Nephron progenitor cell (in vitro differentiated cells): ENCODE data around the gene ZBTB20.

Experiments used
- DNase-seq: peaks from one replicate; pipeline ENCODE4 v3.0.0; 2021
- H3K27ac Mint-ChIP-seq: 2 replicates; pipeline ENCODE4 v1.8.0; 2021; ENCODE audit warnings: mild to moderate bottlenecking, moderate library complexity, mixed read lengths
- H3K27me3 Mint-ChIP-seq: 2 replicates; pipeline ENCODE4 v1.8.0; 2021; ENCODE audit warnings: mild to moderate bottlenecking, low read depth, mixed read lengths; ENCODE audit not compliant: poor library complexity
- H3K36me3 Mint-ChIP-seq: 2 replicates; pipeline ENCODE4 v1.8.0; 2021; ENCODE audit warnings: low read depth, mixed read lengths
- H3K4me1 Mint-ChIP-seq: 2 replicates; pipeline ENCODE4 v1.8.0; 2021; ENCODE audit warnings: mixed read lengths
- H3K4me3 Mint-ChIP-seq: 2 replicates; pipeline ENCODE4 v1.8.0; 2021; ENCODE audit warnings: mild to moderate bottlenecking, moderate library complexity, mixed read lengths
- H3K9me3 Mint-ChIP-seq: 2 replicates; pipeline ENCODE4 v1.8.0; 2021; ENCODE audit warnings: mild to moderate bottlenecking, moderate library complexity, mixed read lengths
- CTCF ChIP-seq: fragments of 200-600 bp; sonication (generic); IDR thresholded peaks from 2 replicates; pipeline ENCODE4 v1.5.0; 2021; ENCODE audit warnings: antibody characterized with exemption

ZBTB20 gene

DNA sequence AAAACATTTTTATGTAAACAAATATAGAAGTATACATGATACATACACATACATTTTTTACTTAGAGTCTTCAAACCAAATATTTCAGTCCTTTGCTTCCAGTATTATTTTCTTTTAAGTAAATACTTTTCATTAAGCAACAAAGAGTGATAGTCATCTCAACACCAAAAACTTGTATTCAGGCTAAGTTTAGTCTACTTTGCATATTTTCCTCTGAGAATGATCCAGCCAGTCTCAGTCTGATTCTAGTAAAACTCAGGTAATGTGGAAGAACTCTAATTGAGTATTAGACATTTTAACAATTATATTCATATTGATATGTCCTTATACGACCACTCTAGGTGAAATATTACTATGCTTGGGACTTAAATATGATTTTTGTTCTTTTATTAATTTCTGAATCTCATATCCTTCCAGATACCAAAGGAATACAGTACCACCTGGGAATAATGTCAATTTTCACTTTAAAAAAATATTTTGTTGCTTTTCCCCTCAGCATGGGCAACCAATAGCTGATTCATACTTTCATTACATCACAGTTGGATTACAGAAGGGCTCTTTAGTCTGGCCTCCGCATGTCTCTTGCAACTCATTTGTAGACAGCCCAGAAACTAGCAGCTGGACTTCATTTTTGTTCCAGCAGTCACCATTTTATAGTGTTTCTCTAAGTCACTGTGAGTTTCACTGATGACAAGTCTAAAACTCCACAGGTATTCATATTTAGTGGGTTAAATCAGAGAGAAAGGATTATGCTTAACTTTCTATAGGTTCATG, 390.4 kb downstream of the ZBTB20 start:
- Mint-ChIP-seq H3K4me1 (no peaks in the 10 kb centered on the region), H3K9me3 (no peaks in the 10 kb centered on the region), H3K27ac (no peak overlapping the region), H3K27me3 (no peaks in the 10 kb centered on the region), H3K36me3 (no peaks in the 10 kb centered on the region), H3K4me3 (no peak overlapping the region)
- no peak for DNase-seq
- TF ChIP-seq CTCF, result no peak

- H3K27ac Mint-ChIP-seq, result peak overlapping the region; percentile 62
- H3K4me3 Mint-ChIP-seq, result no peak overlapping the region
- no peak for TF ChIP-seq CTCF
- no peaks in the 10 kb centered on the region for H3K27me3 Mint-ChIP-seq
- H3K4me1 Mint-ChIP-seq, result no peaks in the 10 kb centered on the region
- no peak for DNase-seq
- H3K36me3 Mint-ChIP-seq, result no peaks in the 10 kb centered on the region
- H3K9me3 Mint-ChIP-seq, result no peaks in the 10 kb centered on the region
Measured at GRCh38 chr3:114746502-114746901, 400.6 kb downstream of the ZBTB20 start.

DNA sequence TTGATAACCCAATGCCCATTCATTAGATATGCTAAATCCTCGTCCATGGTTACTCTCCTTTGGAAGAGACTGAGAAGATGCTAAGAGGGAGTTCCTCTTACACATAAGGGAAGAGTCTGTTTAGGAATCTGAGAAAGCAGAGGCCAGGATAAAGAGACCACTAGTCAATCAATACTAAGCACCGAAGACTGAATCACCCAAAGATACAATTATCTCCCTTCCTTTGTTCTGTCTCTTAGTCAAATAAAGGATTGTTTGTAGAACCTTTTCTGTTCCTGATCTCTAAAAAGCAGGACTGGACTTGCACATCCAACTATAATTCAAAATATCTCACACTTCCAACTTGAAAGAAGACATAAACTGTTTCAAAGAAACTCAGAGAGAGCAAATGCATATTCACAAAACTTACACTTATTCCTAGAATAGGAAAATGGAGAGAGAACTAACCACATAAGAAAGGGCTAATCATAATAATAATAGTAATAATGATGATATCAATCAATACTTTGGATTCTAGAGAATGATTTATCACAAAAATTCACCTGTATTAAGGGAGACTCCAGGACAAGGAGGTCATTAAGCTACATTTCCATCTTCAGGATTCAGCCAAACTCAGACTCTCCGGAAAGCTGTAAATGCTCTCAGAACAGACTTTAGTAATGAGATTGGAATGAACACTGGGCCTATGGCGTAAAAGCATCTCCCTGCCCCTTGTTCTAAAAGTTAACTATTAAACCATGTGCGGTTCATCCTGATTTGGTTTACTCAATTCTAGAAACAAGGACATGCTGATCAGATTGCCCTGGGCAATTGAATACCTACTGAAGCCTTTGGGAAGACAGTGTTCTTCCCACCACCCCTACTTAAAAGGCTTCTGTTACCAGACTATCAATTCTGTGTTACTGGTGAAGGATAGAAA, 401.5 kb downstream of the ZBTB20 start:
- peak overlapping the region; percentile 62 for H3K27ac Mint-ChIP-seq

DNA sequence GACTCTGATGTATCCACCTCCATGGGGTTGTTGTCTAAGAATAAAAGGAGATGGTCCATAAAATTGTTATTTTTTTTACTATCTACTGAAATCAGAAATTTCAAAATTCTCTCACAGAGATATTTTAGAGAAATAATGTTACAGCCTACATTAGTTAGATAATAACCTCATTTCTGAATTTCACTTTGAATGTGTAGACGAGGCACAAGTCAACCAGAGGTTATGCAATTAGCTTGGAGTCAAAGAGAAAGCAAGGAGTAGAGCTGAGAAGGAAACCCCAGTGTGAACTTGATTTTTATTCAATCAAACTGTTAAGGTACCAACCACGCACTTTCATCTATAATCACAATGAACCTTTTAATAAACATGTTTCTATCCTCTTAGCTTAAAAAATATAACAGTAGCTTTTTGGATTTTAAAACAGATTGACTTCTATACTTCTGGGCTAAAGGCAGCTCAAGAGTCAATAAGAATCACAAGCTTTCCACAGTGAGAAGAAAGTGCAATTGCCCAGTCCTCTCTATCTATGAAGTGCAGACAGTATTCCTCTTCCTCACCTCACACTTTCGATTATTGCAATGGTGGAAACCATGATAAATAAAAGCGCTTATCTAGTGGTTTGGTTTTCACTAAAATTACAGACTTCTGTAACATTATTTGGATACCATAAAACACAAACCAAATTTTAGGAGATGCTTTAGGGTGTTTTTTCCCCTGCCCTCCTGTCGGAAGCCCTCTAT, 403.2 kb downstream of the ZBTB20 start:
- no peak for TF ChIP-seq CTCF
- Mint-ChIP-seq H3K27ac (no peak overlapping the region), H3K27me3 (no peaks in the 10 kb centered on the region), H3K9me3 (no peaks in the 10 kb centered on the region), H3K4me3 (no peak overlapping the region), H3K4me1 (peaks cover 2% of the 10 kb centered on the region), H3K36me3 (no peaks in the 10 kb centered on the region)
- DNase-seq, result no peak

More for the DNA sequence above, 401.5 kb downstream of the ZBTB20 start:
- no peak for TF ChIP-seq CTCF
- Mint-ChIP-seq H3K9me3 (no peaks in the 10 kb centered on the region), H3K27me3 (no peaks in the 10 kb centered on the region), H3K36me3 (no peaks in the 10 kb centered on the region), H3K4me1 (no peaks in the 10 kb centered on the region), H3K4me3 (no peak overlapping the region)
- DNase-seq, result no peak

- H3K27me3 Mint-ChIP-seq, result no peaks in the 10 kb centered on the region
- no peak overlapping the region for H3K27ac Mint-ChIP-seq
- no peaks in the 10 kb centered on the region for H3K9me3 Mint-ChIP-seq
- peaks cover 23% of the 10 kb centered on the region for H3K4me1 Mint-ChIP-seq
- TF ChIP-seq CTCF, result no peak
- DNase-seq, result no peak
- H3K4me3 Mint-ChIP-seq, result no peak overlapping the region
- no peaks in the 10 kb centered on the region for H3K36me3 Mint-ChIP-seq
Measured at GRCh38 chr3:114741066-114741465, 406.0 kb downstream of the ZBTB20 start.
